WTC11 (cell line): Measurements from ENCODE around the gene CLCN4.

ENCODE experiments used
- CREM ChIP-seq: sonication (generic); formaldehyde crosslinking; IDR thresholded peaks from 2 replicates; pipeline ENCODE4 v1.8.1; 2022; ENCODE audit warnings: mild to moderate bottlenecking, missing genetic modification reagents, moderate library complexity
- CTCF ChIP-seq: fragments of 200-600 bp; IDR thresholded peaks from 2 replicates; pipeline ENCODE4 v1.8.0; 2022; ENCODE audit warnings: antibody characterized with exemption
- E2F5 ChIP-seq: sonication (generic); formaldehyde crosslinking; IDR thresholded peaks from 2 replicates; pipeline ENCODE4 v1.8.1; 2022; ENCODE audit warnings: mild to moderate bottlenecking, moderate library complexity, missing genetic modification reagents
- FOXK1 ChIP-seq: sonication (generic); formaldehyde crosslinking; IDR thresholded peaks from 2 replicates; pipeline ENCODE4 v1.8.0; 2022; ENCODE audit warnings: mild to moderate bottlenecking, moderate library complexity, missing genetic modification reagents
- GTF2I ChIP-seq: fragments of 250-450 bp; sonication (Bioruptor Pico); conservative IDR thresholded peaks from 2 replicates; pipeline ENCODE4 v1.4.0; 2021; ENCODE audit warnings: mild to moderate bottlenecking
- MAX ChIP-seq: sonication (generic); formaldehyde crosslinking; IDR thresholded peaks from 2 replicates; pipeline ENCODE4 v1.8.0; 2022; ENCODE audit warnings: mild to moderate bottlenecking, missing genetic modification reagents
- NFE2L1 ChIP-seq: sonication (generic); formaldehyde crosslinking; IDR thresholded peaks from 2 replicates; pipeline ENCODE4 v1.8.1; 2023; ENCODE audit warnings: missing genetic modification reagents
- NR2C2 ChIP-seq: sonication (generic); formaldehyde crosslinking; IDR thresholded peaks from 2 replicates; pipeline ENCODE4 v1.8.0; 2022; ENCODE audit warnings: mild to moderate bottlenecking, missing genetic modification reagents
- TCF7 ChIP-seq: sonication (generic); formaldehyde crosslinking; IDR thresholded peaks from 2 replicates; pipeline ENCODE4 v1.8.0; 2022; ENCODE audit warnings: mild to moderate bottlenecking, low read depth, missing genetic modification reagents, moderate library complexity
- ZNF416 ChIP-seq: fragments of 250-450 bp; sonication (Bioruptor Pico); IDR thresholded peaks from 2 replicates; pipeline ENCODE4 v1.9.0; 2021; ENCODE audit warnings: mild to moderate bottlenecking, inconsistent platforms
- ZNF425 ChIP-seq: fragments of 250-450 bp; sonication (Bioruptor Pico); conservative IDR thresholded peaks from 2 replicates; pipeline ENCODE4 v1.9.0; 2021; ENCODE audit warnings: mild to moderate bottlenecking

DNA sequence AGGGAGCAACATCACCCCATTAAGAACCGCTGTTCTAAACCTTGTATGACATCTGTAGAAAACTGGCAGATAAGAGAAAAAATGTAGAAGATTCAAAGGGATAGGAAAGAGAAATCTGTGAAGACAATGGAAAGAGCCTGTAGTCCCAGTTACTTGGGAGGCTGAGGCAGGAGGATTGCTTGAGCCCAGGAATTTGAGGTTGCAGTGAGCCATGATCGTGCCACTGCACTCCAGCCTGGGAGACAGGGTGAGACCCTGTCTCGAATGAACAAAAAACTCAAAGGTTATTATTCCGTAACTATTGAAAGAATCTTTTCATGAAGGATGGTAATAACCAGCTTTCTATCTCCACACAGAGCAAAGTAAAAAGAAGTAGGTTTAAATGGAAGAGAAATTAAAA is 1.6 kb upstream of the CLCN4 start:
- TF ChIP-seq CREM (CRISPR knock-in tag): no peak
- TF ChIP-seq CTCF: no peak
- TF ChIP-seq E2F5 (CRISPR knock-in tag): no peak
- no peak for TF ChIP-seq ZNF425 (CRISPR knock-in tag)
- no peak for TF ChIP-seq TCF7 (CRISPR knock-in tag)
- no peak for TF ChIP-seq NR2C2 (CRISPR knock-in tag)
- TF ChIP-seq FOXK1 (CRISPR knock-in tag): no peak
- TF ChIP-seq NFE2L1 (CRISPR knock-in tag): no peak
- no peak for TF ChIP-seq ZNF416 (CRISPR knock-in tag)
- TF ChIP-seq GTF2I (CRISPR knock-in tag): no peak
- TF ChIP-seq MAX: no peak
